ENCODE measurements around the gene CDK2AP2.
A peak's percentile ranks its signal among the peaks of the same experiment; 100 is the strongest.
"Not testable (repeated sequence)": the region's sequence is repeated elsewhere in the genome, so short reads cannot be mapped to it uniquely, and the experiment has no call there.

Gene CDK2AP2

GRCh38 chr11:67465530-67465929 lies 42.4 kb downstream of the CDK2AP2 start:
- Mint-ChIP-seq H3K4me3 (peak overlapping the region; percentile 94 to 99), H3K36me3 (peaks cover 12 to 21% of the 10 kb centered on the region in 2 donors), H3K27ac (peak overlapping the region; percentile 98), H3K4me1 (peaks cover 37 to 72% of the 10 kb centered on the region in 2 donors)
- not testable (repeated sequence) for DNase-seq; H3K27me3 Mint-ChIP-seq; ATAC-seq (replicated peaks); H3K9me3 Mint-ChIP-seq

- Mint-ChIP-seq H3K36me3 (peaks cover 12 to 21% of the 10 kb centered on the region in 2 donors), H3K27ac (peak overlapping the region; percentile 98), H3K27me3 (no peaks in the 10 kb centered on the region), H3K4me1 (peaks cover 37 to 72% of the 10 kb centered on the region in 2 donors), H3K9me3 (no peaks in the 10 kb centered on the region), H3K4me3 (peak overlapping the region; percentile 94 to 99)
- DNase-seq, result no peak
- no peak for ATAC-seq (replicated peaks)
Measured at GRCh38 chr11:67465189-67465510, 42.8 kb downstream of the CDK2AP2 start.

- H3K4me1 Mint-ChIP-seq, result peaks cover 41 to 73% of the 10 kb centered on the region in 2 donors
- peak overlapping the region; percentile 98 for H3K27ac Mint-ChIP-seq
- peak; percentile 76 for ATAC-seq (replicated peaks)
- no peaks in the 10 kb centered on the region for H3K9me3 Mint-ChIP-seq
- peaks cover 12 to 21% of the 10 kb centered on the region in 2 donors for H3K36me3 Mint-ChIP-seq
- H3K4me3 Mint-ChIP-seq, result peak overlapping the region; percentile 94 to 99
- DNase-seq, result peak; percentile 90
- H3K27me3 Mint-ChIP-seq, result no peaks in the 10 kb centered on the region
Measured at GRCh38 chr11:67464411-67465188, 43.4 kb downstream of the CDK2AP2 start.

- DNase-seq (no peak), ATAC-seq (replicated peaks) (no peak)
- peak overlapping the region; percentile 98 for H3K27ac Mint-ChIP-seq
Measured at GRCh38 chr11:67463680-67464410, 44.1 kb downstream of the CDK2AP2 start.

GRCh38 chr11:67463186-67463585 lies 44.8 kb downstream of the CDK2AP2 start:
- ATAC-seq (replicated peaks) (no peak), DNase-seq (no peak)
- H3K27me3 Mint-ChIP-seq, result no peaks in the 10 kb centered on the region
- peaks cover 43 to 82% of the 10 kb centered on the region in 2 donors for H3K4me1 Mint-ChIP-seq
- peaks cover 9 to 21% of the 10 kb centered on the region in 2 donors for H3K36me3 Mint-ChIP-seq
- no peak overlapping the region for H3K4me3 Mint-ChIP-seq
- no peaks in the 10 kb centered on the region for H3K9me3 Mint-ChIP-seq
- H3K27ac Mint-ChIP-seq, result peak overlapping the region; percentile 47

More at GRCh38 chr11:67463680-67464410, 44.1 kb downstream of the CDK2AP2 start:
- Mint-ChIP-seq H3K4me3 (peak overlapping the region; percentile 94 to 99), H3K4me1 (peaks cover 46 to 80% of the 10 kb centered on the region in 2 donors), H3K27me3 (no peaks in the 10 kb centered on the region), H3K36me3 (peaks cover 12 to 21% of the 10 kb centered on the region in 2 donors), H3K9me3 (no peaks in the 10 kb centered on the region)

- peaks cover 35 to 75% of the 10 kb centered on the region in 2 donors for H3K4me1 Mint-ChIP-seq
- DNase-seq (no peak), ATAC-seq (replicated peaks) (no peak)
Measured at GRCh38 chr11:67458266-67458665, 49.7 kb downstream of the CDK2AP2 start.

GRCh38 chr11:67457453-67457852 lies 50.5 kb downstream of the CDK2AP2 start:
- ATAC-seq (replicated peaks), result no peak
- H3K27me3 Mint-ChIP-seq, result no peaks in the 10 kb centered on the region

More at GRCh38 chr11:67458266-67458665, 49.7 kb downstream of the CDK2AP2 start:
- no peak overlapping the region for H3K4me3 Mint-ChIP-seq
- no peaks in the 10 kb centered on the region for H3K27me3 Mint-ChIP-seq
- no peaks in the 10 kb centered on the region for H3K9me3 Mint-ChIP-seq
- H3K27ac Mint-ChIP-seq, result peak overlapping the region; percentile 96
- H3K36me3 Mint-ChIP-seq, result no peaks in the 10 kb centered on the region

More at GRCh38 chr11:67457453-67457852, 50.5 kb downstream of the CDK2AP2 start:
- no peaks in the 10 kb centered on the region for H3K36me3 Mint-ChIP-seq
- no peak for DNase-seq
- peak overlapping the region; percentile 60 for H3K27ac Mint-ChIP-seq
- no peaks in the 10 kb centered on the region for H3K9me3 Mint-ChIP-seq
- peaks cover 30 to 73% of the 10 kb centered on the region in 2 donors for H3K4me1 Mint-ChIP-seq
- no peak overlapping the region for H3K4me3 Mint-ChIP-seq
